ENCODE measurements around the gene ZNF491. TPM values are rescaled to one million over a fixed set of nuclear protein-coding genes. Genes with fewer than 3 reads are reported as not detected.
A peak's percentile ranks its signal among the peaks of the same experiment; 100 is the strongest.

Gene ZNF491
- total and polyA plus RNA-seq, 9 of the 15 experiments (the other 6 are each of a cell fraction or from before 2014, with no cell fraction given), result 0.19 to 0.95 (median 0.39) TPM; not detected in 1

DNA sequence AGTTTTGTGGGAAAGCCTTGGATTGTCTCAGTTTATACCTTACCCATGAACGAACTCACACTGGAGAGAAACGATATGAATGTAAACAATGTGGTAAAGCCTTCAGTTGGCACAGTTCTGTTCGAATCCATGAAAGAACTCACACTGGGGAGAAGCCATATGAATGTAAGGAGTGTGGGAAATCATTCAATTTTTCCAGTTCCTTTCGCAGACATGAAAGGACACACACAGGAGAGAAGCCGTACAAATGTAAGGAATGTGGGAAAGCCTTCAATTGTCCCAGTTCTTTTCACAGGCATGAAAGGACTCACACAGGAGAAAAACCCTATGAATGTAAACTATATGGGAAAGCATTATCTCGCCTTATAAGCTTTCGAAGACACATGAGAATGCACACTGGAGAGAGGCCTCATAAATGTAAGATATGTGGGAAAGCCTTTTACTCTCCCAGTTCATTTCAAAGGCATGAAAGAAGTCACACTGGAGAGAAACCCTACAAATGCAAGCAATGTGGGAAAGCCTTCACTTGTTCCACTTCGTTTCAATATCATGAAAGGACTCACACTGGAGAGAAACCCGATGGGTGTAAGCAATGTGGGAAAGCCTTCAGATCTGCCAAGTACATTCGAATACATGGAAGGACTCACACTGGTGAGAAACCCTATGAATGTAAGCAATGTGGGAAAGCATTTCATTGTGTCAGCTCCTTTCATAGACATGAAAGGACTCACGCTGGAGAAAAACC is 8.2 kb downstream of the ZNF491 start (continued):
- TF ChIP-seq, protein P1, sequence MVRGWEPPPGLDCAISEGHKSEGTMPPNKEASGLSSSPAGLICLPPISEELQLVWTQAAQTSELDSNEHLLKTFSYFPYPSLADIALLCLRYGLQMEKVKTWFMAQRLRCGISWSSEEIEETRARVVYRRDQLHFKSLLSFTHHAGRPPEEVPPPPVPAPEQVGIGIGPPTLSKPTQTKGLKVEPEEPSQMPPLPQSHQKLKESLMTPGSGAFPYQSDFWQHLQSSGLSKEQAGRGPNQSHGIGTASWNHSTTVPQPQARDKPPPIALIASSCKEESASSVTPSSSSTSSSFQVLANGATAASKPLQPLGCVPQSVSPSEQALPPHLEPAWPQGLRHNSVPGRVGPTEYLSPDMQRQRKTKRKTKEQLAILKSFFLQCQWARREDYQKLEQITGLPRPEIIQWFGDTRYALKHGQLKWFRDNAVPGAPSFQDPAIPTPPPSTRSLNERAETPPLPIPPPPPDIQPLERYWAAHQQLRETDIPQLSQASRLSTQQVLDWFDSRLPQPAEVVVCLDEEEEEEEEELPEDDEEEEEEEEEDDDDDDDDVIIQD (CRISPR knock-in tag; IDR thresholded peaks at IDR 0.05), result no peak
- no peak for TF ChIP-seq EP300 (IDR thresholded peaks at IDR 0.05; ENCODE audit: low read length)
- peak; percentile 57; the same call in 1 of the 2 replicates for TF ChIP-seq ZEB2 (IDR thresholded peaks at IDR 0.05)
- no peak for TF ChIP-seq GABPA (tag; conservative IDR thresholded peaks at IDR 0.05; ENCODE audit: low read depth)
- TF ChIP-seq SMARCC2 (IDR thresholded peaks at IDR 0.05; ENCODE audit: low read depth), result no peak
- TF ChIP-seq RBM17 (IDR thresholded peaks at IDR 0.05; ENCODE audit: borderline replicate concordance, low read depth, low read length), result no peak
- TF ChIP-seq MEIS2 (IDR thresholded peaks at IDR 0.05; ENCODE audit: partially characterized antibody), result no peak
- TF ChIP-seq XRCC3 (IDR thresholded peaks at IDR 0.05), result peak; percentile 71; the same call in 1 of the 2 replicates
- TF ChIP-seq RBM25 (IDR thresholded peaks at IDR 0.05; ENCODE audit: low read depth, low read length, severe bottlenecking), result peak; percentile 69
- no peak for TF ChIP-seq NFIX (CRISPR knock-in tag; IDR thresholded peaks at IDR 0.05; ENCODE audit: low read depth)
- TF ChIP-seq TRIM28 (IDR thresholded peaks at IDR 0.05), result peak; percentile 96

DNA sequence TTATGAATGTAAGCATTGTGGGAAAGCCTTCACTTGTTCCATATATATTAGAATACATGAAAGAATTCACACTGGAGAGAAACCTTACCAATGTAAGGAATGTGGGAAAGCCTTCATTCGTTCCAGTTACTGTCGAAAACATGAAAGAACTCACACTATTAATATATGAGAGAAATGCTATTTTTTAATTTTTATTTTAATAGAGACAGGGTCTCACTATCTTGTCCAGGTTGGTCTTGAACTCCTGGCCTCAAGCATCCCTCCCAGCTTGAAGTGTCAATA is 8.7 kb downstream of the ZNF491 start:
- Histone ChIP-seq H3K4me1 (replicated peaks in 1 of 2; ENCODE audit: control insufficient read depth in 2 of 2, insufficient read depth in 2 of 2, low read length in 2 of 2) (no peaks in the 10 kb centered on the region), H3K4me3 (no peak overlapping the region), H3K79me2 (ENCODE audit: control insufficient read depth, insufficient read depth, low read length) (no peaks in the 10 kb centered on the region), H3K36me3 (ENCODE audit: control insufficient read depth, insufficient read depth, low read length) (no peaks in the 10 kb centered on the region), H3K27me3 (ENCODE audit: control insufficient read depth in 2 of 2, insufficient read depth in 2 of 2, low read length in 2 of 2) (no peaks in the 10 kb centered on the region; a peak in 1 of 5 replicates), H2AFZ (ENCODE audit: low read depth, low read length) (no peak overlapping the region), H3K9ac (ENCODE audit: insufficient read depth in 1 of 2, low read depth in 2 of 2, low read length in 2 of 2) (no peak overlapping the region), H4K20me1 (replicated peaks; ENCODE audit: control insufficient read depth, insufficient read depth, low read length) (no peaks in the 10 kb centered on the region), H3K4me2 (ENCODE audit: insufficient read depth, low read length) (no peak overlapping the region), H3K9me3 (replicated peaks; ENCODE audit: control insufficient read depth, insufficient read depth, low read depth, low read length) (peaks cover 14% of the 10 kb centered on the region), H3K27ac (ENCODE audit: extremely low read depth, low read depth, low read length) (no peak overlapping the region), H3K9me1 (ENCODE audit: control insufficient read depth, insufficient read depth, low read length) (no peaks in the 10 kb centered on the region)
- 11% methylated on average over 2 of the region's 2 CpGs for WGBS (ENCODE audit: insufficient coverage, low coverage, missing lambda C conversion rate)
- ATAC-seq (no peak), DNase-seq (ENCODE audit: extremely low read depth in 1 of 4, low spot score in 3 of 4) (no peak), FAIRE-seq (no peak)
- intact Hi-C loops (cut with micrococcal nuclease), result no loop called here
- CTCF ChIA-PET (ENCODE audit: low intra/inter-chr PET ratio), result no interaction called here
- in situ Hi-C loops (cut with MboI), result no loop called here
- POLR2A ChIA-PET, result interaction anchor here (0.7 kb wide), 1 partner anchor 39 kb away, joined by 3 read pairs; no protein-coding TSS in a partner anchor
- BruUV-seq (replicated peaks), result no TSS peak
- TF ChIP-seq TRIM28 (IDR thresholded peaks at IDR 0.05), result 0 out of 2 replicates have a peak, but pooled peaks have one; percentile 3
- TF ChIP-seq ZNF75A (CRISPR knock-in tag; IDR thresholded peaks at IDR 0.05), result peak; percentile 52; the same call in 1 of the 2 replicates
- peak; percentile 0 for TF ChIP-seq RBM25 (IDR thresholded peaks at IDR 0.05; ENCODE audit: low read depth, low read length, severe bottlenecking)
- no peak for TF ChIP-seq CBFB (CRISPR knock-in tag; IDR thresholded peaks at IDR 0.05)
- TF ChIP-seq, protein P2, sequence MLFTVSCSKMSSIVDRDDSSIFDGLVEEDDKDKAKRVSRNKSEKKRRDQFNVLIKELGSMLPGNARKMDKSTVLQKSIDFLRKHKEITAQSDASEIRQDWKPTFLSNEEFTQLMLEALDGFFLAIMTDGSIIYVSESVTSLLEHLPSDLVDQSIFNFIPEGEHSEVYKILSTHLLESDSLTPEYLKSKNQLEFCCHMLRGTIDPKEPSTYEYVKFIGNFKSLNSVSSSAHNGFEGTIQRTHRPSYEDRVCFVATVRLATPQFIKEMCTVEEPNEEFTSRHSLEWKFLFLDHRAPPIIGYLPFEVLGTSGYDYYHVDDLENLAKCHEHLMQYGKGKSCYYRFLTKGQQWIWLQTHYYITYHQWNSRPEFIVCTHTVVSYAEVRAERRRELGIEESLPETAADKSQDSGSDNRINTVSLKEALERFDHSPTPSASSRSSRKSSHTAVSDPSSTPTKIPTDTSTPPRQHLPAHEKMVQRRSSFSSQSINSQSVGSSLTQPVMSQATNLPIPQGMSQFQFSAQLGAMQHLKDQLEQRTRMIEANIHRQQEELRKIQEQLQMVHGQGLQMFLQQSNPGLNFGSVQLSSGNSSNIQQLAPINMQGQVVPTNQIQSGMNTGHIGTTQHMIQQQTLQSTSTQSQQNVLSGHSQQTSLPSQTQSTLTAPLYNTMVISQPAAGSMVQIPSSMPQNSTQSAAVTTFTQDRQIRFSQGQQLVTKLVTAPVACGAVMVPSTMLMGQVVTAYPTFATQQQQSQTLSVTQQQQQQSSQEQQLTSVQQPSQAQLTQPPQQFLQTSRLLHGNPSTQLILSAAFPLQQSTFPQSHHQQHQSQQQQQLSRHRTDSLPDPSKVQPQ (CRISPR knock-in tag; IDR thresholded peaks at IDR 0.05; ENCODE audit: borderline replicate concordance), result no peak
- TF ChIP-seq, protein P3, sequence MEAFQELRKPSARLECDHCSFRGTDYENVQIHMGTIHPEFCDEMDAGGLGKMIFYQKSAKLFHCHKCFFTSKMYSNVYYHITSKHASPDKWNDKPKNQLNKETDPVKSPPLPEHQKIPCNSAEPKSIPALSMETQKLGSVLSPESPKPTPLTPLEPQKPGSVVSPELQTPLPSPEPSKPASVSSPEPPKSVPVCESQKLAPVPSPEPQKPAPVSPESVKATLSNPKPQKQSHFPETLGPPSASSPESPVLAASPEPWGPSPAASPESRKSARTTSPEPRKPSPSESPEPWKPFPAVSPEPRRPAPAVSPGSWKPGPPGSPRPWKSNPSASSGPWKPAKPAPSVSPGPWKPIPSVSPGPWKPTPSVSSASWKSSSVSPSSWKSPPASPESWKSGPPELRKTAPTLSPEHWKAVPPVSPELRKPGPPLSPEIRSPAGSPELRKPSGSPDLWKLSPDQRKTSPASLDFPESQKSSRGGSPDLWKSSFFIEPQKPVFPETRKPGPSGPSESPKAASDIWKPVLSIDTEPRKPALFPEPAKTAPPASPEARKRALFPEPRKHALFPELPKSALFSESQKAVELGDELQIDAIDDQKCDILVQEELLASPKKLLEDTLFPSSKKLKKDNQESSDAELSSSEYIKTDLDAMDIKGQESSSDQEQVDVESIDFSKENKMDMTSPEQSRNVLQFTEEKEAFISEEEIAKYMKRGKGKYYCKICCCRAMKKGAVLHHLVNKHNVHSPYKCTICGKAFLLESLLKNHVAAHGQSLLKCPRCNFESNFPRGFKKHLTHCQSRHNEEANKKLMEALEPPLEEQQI (IDR thresholded peaks at IDR 0.05), result no peak
- no peak for TF ChIP-seq PML (IDR thresholded peaks at IDR 0.05; ENCODE audit: low read length)

Data from K562 (cell line).